GM12878 (cell line): Measurements from ENCODE around the gene DHX40. TPM values are rescaled to one million over a fixed set of nuclear protein-coding genes. Genes with fewer than 3 reads are reported as not detected.

Experiments
- CREM ChIP-seq: IDR thresholded peaks from 2 replicates; pipeline ENCODE4 v1.6.1; 2014; ENCODE audit warnings: antibody characterized with exemption, low read depth
- DPF2 ChIP-seq: fragments of 450-650 bp; IDR thresholded peaks from 2 replicates; pipeline ENCODE4 v1.6.1; 2017; ENCODE audit warnings: mild to moderate bottlenecking
- FOS ChIP-seq: IDR thresholded peaks from 3 replicates; pipeline ENCODE4 v1.6.1; 2011; ENCODE audit warnings: borderline replicate concordance; ENCODE audit not compliant: insufficient read length; ENCODE audit errors: extremely low read depth
- HDAC6 ChIP-seq: fragments of 200-600 bp; sonication (generic); IDR thresholded peaks from one replicate; pipeline ENCODE4 v1.8.0; 2017; ENCODE audit warnings: antibody characterized with exemption; ENCODE audit not compliant: unreplicated experiment
- MTA2 ChIP-seq: fragments of 450-650 bp; IDR thresholded peaks from 2 replicates; pipeline ENCODE4 v1.6.1; 2016; ENCODE audit warnings: low read depth, mild to moderate bottlenecking, moderate library complexity
- MTA3 ChIP-seq: IDR thresholded peaks from 2 replicates; pipeline ENCODE4 v1.6.1; 2012; ENCODE audit warnings: low read length, inconsistent platforms, borderline replicate concordance
- POU2F2 ChIP-seq: IDR thresholded peaks from 3 replicates; pipeline ENCODE4 v1.6.1; 2011; ENCODE audit warnings: low read depth, mild to moderate bottlenecking, low read length, borderline replicate concordance
- RELA ChIP-seq: fragments of 450-650 bp; IDR thresholded peaks from 2 replicates; pipeline ENCODE4 v1.8.0; 2014; ENCODE audit warnings: borderline replicate concordance; ENCODE audit not compliant: partially characterized antibody
- ZBED1 ChIP-seq: IDR thresholded peaks from 2 replicates; pipeline ENCODE4 v1.6.1; 2016; ENCODE audit warnings: borderline replicate concordance
- ZNF207 ChIP-seq: fragments of 450-650 bp; IDR thresholded peaks from 2 replicates; pipeline ENCODE4 v1.6.1; 2014; ENCODE audit warnings: antibody characterized with exemption, mild to moderate bottlenecking, borderline replicate concordance
- ZSCAN29 ChIP-seq: fragments of 450-650 bp; IDR thresholded peaks from 2 replicates; pipeline ENCODE4 v1.6.1; 2017; ENCODE audit warnings: mild to moderate bottlenecking, moderate library complexity
- polyA plus RNA-seq, 11 experiments: library from polyadenylated mRNA; depleted of rRNA in 4 of 11; unstranded in 6 of 11; stranded (reverse) in 5 of 11; fragments of >200 nt; fragmentation: Nextera tagmentation in 4 of 11; fragmentation: Illumina TruSeq in 1 of 11; extraction: Ambion mirVana in 4 of 11; extraction: Trizol in 1 of 11; gene quantifications; 1 replicate in 1 of 11; 2 replicates in 10 of 11; pipeline versions ENCODE4 v1.2.1 to v1.2.3, GENCODE V29; 2011 to 2016; ENCODE audit warnings: inconsistent platforms in 2 of 11, missing spikeins in 2 of 11, low read depth in 1 of 11
- total RNA-seq, 4 experiments: library from RNA; depleted of rRNA in 3 of 4; stranded (reverse); fragments of >200 nt in 3 of 4; fragmentation: Illumina TruSeq in 1 of 4; extraction: Trizol in 1 of 4; gene quantifications; 2 replicates each; pipeline versions ENCODE4 v1.2.1 to v1.2.3, GENCODE V29; 2013 to 2021
- TF ChIP-seq, protein P1 (sequence below): fragments of 450-650 bp; formaldehyde crosslinking; IDR thresholded peaks from 2 replicates; pipeline ENCODE4 v1.4.0; 2022; ENCODE audit warnings: mild to moderate bottlenecking, moderate library complexity
- TF ChIP-seq, protein P2 (sequence below): fragments of 450-650 bp; conservative IDR thresholded peaks from 2 replicates; pipeline ENCODE4 v1.6.1; 2017; ENCODE audit warnings: mild to moderate bottlenecking, moderate library complexity
- TF ChIP-seq, protein P3 (sequence below): fragments of 450-650 bp; IDR thresholded peaks from 2 replicates; pipeline ENCODE4 v1.6.1; 2017; ENCODE audit warnings: antibody characterized with exemption, mild to moderate bottlenecking, moderate library complexity
- TF ChIP-seq, protein P4 (sequence below): fragments of 450-650 bp; IDR thresholded peaks from 2 replicates; pipeline ENCODE4 v1.6.1; 2017; ENCODE audit warnings: mild to moderate bottlenecking, moderate library complexity

Gene DHX40
- total and polyA plus RNA-seq, 10 of the 15 experiments (the other 5 are each of a cell fraction or from before 2014, with no cell fraction given) = 4.8 to 29.2 (median 12.0) TPM

DNA sequence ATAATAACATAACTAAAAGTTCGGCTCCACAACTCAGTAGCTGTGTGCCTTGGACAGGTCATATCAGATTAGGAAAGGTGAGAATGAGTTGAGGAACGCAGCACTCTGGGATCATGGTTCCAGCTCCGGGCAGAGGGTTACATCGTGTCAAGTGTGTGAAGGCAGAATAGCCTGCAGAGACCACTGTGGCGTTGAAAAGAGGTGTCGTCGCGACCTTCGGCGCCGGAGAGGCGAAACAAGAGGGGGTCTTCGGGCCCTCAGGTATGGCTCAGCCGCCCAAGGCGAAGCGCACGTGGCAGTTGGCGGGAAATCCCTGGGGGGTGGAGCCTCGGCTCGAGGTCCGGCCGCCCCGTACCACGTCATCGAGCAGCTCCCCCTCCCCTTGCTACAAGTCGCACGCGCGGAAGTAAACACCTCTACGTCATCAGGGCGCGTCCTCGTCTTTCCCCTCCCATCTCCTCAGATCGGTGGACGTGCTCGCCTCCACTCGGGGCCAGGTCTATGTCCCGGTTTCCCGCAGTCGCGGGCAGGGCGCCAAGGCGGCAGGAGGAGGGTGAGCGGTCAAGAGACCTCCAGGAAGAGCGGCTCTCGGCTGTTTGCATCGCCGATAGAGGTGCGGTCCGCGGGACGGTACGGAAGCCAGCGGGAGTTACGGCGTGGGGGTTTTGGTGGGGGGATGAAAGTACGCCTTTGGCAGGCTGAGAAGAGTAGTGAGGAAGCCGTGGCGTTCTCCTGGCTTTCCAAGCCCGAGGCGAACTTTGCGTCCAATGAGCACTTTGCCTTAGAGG is at the start of gene DHX40 (continued):
- peak; percentile 79 for TF ChIP-seq RELA
- TF ChIP-seq FOS = no peak
- peak; percentile 55; the same call in 1 of the 2 replicates for TF ChIP-seq DPF2
- TF ChIP-seq, protein P1, sequence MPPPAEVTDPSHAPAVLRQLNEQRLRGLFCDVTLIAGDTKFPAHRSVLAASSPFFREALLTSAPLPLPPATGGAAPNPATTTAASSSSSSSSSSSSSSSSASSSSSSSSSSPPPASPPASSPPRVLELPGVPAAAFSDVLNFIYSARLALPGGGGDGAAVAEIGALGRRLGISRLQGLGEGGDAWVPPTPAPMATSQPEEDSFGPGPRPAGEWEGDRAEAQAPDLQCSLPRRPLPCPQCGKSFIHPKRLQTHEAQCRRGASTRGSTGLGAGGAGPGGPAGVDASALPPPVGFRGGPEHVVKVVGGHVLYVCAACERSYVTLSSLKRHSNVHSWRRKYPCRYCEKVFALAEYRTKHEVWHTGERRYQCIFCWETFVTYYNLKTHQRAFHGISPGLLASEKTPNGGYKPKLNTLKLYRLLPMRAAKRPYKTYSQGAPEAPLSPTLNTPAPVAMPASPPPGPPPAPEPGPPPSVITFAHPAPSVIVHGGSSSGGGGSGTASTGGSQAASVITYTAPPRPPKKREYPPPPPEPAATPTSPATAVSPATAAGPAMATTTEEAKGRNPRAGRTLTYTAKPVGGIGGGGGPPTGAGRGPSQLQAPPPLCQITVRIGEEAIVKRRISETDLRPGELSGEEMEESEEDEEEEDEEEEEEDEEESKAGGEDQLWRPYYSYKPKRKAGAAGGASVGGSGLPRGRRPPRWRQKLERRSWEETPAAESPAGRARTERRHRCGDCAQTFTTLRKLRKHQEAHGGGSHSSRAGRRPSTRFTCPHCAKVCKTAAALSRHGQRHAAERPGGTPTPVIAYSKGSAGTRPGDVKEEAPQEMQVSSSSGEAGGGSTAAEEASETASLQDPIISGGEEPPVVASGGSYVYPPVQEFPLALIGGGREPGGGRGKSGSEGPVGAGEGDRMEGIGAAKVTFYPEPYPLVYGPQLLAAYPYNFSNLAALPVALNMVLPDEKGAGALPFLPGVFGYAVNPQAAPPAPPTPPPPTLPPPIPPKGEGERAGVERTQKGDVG = peak; percentile 74
- TF ChIP-seq CREM = peak; percentile 100
- TF ChIP-seq ZBED1 = no peak
- peak; percentile 25; the same call in 1 of the 2 replicates for TF ChIP-seq MTA2
- no peak for TF ChIP-seq HDAC6
- peak; percentile 73; the same call in 2 of the 3 replicates for TF ChIP-seq POU2F2
- 0 out of 2 replicates have a peak, but pooled peaks have one; percentile 91 for TF ChIP-seq ZNF207
- TF ChIP-seq, protein P2, sequence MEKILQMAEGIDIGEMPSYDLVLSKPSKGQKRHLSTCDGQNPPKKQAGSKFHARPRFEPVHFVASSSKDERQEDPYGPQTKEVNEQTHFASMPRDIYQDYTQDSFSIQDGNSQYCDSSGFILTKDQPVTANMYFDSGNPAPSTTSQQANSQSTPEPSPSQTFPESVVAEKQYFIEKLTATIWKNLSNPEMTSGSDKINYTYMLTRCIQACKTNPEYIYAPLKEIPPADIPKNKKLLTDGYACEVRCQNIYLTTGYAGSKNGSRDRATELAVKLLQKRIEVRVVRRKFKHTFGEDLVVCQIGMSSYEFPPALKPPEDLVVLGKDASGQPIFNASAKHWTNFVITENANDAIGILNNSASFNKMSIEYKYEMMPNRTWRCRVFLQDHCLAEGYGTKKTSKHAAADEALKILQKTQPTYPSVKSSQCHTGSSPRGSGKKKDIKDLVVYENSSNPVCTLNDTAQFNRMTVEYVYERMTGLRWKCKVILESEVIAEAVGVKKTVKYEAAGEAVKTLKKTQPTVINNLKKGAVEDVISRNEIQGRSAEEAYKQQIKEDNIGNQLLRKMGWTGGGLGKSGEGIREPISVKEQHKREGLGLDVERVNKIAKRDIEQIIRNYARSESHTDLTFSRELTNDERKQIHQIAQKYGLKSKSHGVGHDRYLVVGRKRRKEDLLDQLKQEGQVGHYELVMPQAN = peak; percentile 96
- TF ChIP-seq, protein P3, sequence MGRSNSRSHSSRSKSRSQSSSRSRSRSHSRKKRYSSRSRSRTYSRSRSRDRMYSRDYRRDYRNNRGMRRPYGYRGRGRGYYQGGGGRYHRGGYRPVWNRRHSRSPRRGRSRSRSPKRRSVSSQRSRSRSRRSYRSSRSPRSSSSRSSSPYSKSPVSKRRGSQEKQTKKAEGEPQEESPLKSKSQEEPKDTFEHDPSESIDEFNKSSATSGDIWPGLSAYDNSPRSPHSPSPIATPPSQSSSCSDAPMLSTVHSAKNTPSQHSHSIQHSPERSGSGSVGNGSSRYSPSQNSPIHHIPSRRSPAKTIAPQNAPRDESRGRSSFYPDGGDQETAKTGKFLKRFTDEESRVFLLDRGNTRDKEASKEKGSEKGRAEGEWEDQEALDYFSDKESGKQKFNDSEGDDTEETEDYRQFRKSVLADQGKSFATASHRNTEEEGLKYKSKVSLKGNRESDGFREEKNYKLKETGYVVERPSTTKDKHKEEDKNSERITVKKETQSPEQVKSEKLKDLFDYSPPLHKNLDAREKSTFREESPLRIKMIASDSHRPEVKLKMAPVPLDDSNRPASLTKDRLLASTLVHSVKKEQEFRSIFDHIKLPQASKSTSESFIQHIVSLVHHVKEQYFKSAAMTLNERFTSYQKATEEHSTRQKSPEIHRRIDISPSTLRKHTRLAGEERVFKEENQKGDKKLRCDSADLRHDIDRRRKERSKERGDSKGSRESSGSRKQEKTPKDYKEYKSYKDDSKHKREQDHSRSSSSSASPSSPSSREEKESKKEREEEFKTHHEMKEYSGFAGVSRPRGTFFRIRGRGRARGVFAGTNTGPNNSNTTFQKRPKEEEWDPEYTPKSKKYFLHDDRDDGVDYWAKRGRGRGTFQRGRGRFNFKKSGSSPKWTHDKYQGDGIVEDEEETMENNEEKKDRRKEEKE = no peak
- TF ChIP-seq MTA3 = no peak
- no peak for TF ChIP-seq ZSCAN29
- TF ChIP-seq, protein P4, sequence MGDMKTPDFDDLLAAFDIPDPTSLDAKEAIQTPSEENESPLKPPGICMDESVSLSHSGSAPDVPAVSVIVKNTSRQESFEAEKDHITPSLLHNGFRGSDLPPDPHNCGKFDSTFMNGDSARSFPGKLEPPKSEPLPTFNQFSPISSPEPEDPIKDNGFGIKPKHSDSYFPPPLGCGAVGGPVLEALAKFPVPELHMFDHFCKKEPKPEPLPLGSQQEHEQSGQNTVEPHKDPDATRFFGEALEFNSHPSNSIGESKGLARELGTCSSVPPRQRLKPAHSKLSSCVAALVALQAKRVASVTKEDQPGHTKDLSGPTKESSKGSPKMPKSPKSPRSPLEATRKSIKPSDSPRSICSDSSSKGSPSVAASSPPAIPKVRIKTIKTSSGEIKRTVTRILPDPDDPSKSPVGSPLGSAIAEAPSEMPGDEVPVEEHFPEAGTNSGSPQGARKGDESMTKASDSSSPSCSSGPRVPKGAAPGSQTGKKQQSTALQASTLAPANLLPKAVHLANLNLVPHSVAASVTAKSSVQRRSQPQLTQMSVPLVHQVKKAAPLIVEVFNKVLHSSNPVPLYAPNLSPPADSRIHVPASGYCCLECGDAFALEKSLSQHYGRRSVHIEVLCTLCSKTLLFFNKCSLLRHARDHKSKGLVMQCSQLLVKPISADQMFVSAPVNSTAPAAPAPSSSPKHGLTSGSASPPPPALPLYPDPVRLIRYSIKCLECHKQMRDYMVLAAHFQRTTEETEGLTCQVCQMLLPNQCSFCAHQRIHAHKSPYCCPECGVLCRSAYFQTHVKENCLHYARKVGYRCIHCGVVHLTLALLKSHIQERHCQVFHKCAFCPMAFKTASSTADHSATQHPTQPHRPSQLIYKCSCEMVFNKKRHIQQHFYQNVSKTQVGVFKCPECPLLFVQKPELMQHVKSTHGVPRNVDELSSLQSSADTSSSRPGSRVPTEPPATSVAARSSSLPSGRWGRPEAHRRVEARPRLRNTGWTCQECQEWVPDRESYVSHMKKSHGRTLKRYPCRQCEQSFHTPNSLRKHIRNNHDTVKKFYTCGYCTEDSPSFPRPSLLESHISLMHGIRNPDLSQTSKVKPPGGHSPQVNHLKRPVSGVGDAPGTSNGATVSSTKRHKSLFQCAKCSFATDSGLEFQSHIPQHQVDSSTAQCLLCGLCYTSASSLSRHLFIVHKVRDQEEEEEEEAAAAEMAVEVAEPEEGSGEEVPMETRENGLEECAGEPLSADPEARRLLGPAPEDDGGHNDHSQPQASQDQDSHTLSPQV = peak; percentile 93
